Thyroid gland (tissue), 4 donors: ENCODE data around the gene IL25. TPM values are rescaled to one million over a fixed set of nuclear protein-coding genes. Genes with fewer than 3 reads are reported as not detected.
"Not testable (repeated sequence)": the region's sequence is repeated elsewhere in the genome, so short reads cannot be mapped to it uniquely, and the experiment has no call there.

Experiments
- DNase-seq, 2 donors: peaks; one replicate each; pipeline ENCODE4 v3.0.0-alpha.2; 2019
- H3K27ac ChIP-seq, 3 donors: fragments of 200-600 bp; sonication (generic); 1 replicate in 2 of 3; 2 replicates in 1 of 3; pipeline ENCODE4 v1.5.1; 2016 to 2019; ENCODE audit warnings: mild to moderate bottlenecking in 1 of 3, moderate library complexity in 1 of 3
- H3K27me3 ChIP-seq: fragments of 200-600 bp; sonication (generic); one replicate; pipeline ENCODE4 v1.5.1; 2019
- H3K36me3 ChIP-seq, 2 donors: fragments of 200-600 bp; sonication (generic); one replicate each; pipeline ENCODE4 v1.5.1; 2016 to 2019
- H3K4me1 ChIP-seq, 2 donors: fragments of 200-600 bp; sonication (generic); one replicate each; pipeline ENCODE4 v1.5.1; 2017 to 2019
- H3K4me3 ChIP-seq, 3 donors: fragments of 200-600 bp; sonication (generic); replicated peaks in 1 of 3; 1 replicate in 2 of 3; 2 replicates in 1 of 3; pipeline ENCODE4 v1.5.1; 2016; ENCODE audit warnings: mild to moderate bottlenecking in 1 of 3
- H3K9me3 ChIP-seq: fragments of 200-600 bp; sonication (generic); one replicate; pipeline ENCODE4 v1.5.1; 2017
- POLR2A ChIP-seq, 2 donors: fragments of 450-650 bp; IDR thresholded peaks; one replicate each; pipeline ENCODE4 v1.6.1; 2017; ENCODE audit warnings: antibody characterized with exemption in 2 of 2, mild to moderate bottlenecking in 2 of 2, moderate library complexity in 1 of 2
- WGBS, 2 donors: methylation state at CpG; one replicate each; pipeline ENCODE4 v1.1.5; 2017; 5-methylcytosine and 5-hydroxymethylcytosine counted together
- intact Hi-C: fragments of 100-400 bp; cut with DNase I; formaldehyde crosslinking; loops from one replicate; pipeline ENCODE4 v1.15.1; 2023
- total RNA-seq, 4 donors: library from RNA; depleted of rRNA; stranded (reverse); fragments of >200 nt; gene quantifications; one replicate each; pipeline ENCODE4 v1.2.3, GENCODE V29; 2016
- TF ChIP-seq, protein P1 (sequence below), 6 experiments: fragments of 200-600 bp in 3 of 6; fragments of 450-650 bp in 3 of 6; sonication (generic) in 3 of 6; IDR thresholded peaks; one replicate each; pipeline ENCODE4 v1.5.1; 2016 to 2019; ENCODE audit warnings: antibody characterized with exemption in 6 of 6, mild to moderate bottlenecking in 2 of 6, inconsistent platforms in 1 of 6, moderate library complexity in 1 of 6

IL25 gene
- total RNA-seq, 4 donors from 2014 or later = not detected

DNA sequence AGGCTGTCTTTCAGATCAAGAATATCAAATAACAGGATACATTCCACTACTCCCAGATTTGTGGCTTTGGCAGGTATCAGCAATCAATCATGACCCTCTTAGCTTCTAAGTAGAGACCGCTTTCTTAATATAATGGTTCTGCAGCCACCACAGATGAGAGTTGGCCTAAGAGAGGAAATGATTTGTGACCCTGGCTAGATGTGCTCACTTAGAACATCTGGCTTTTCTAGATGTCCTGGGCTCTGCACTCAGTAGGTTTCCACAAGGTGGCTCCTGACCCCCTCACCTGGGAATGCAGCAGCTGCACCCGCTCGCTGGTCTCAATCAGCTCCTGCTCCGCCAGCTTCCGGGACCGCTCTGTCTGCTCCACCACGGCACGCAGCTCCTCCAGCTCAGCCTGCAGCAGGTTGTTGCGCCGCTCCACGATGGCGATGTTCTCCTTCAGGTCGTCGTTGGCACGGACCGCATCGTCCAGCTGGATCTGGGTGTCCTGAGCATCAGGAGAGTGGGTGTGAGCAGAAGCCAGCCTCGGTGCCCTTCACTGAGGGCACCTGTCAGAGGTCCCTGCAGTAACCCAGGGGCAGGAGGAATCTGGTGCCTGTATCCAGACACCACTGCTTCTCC lies 13.1 kb downstream of the IL25 start:
- H3K4me1 ChIP-seq = no peaks in the 10 kb centered on the region
- DNase-seq = no peak
- H3K27ac ChIP-seq = no peak overlapping the region
- H3K4me3 ChIP-seq = no peak overlapping the region
- no peak for TF ChIP-seq POLR2A (IDR thresholded peaks at IDR 0.05)
- TF ChIP-seq, protein P1, sequence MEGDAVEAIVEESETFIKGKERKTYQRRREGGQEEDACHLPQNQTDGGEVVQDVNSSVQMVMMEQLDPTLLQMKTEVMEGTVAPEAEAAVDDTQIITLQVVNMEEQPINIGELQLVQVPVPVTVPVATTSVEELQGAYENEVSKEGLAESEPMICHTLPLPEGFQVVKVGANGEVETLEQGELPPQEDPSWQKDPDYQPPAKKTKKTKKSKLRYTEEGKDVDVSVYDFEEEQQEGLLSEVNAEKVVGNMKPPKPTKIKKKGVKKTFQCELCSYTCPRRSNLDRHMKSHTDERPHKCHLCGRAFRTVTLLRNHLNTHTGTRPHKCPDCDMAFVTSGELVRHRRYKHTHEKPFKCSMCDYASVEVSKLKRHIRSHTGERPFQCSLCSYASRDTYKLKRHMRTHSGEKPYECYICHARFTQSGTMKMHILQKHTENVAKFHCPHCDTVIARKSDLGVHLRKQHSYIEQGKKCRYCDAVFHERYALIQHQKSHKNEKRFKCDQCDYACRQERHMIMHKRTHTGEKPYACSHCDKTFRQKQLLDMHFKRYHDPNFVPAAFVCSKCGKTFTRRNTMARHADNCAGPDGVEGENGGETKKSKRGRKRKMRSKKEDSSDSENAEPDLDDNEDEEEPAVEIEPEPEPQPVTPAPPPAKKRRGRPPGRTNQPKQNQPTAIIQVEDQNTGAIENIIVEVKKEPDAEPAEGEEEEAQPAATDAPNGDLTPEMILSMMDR (IDR thresholded peaks at IDR 0.05) = no peak
- H3K9me3 ChIP-seq = no peaks in the 10 kb centered on the region
- intact Hi-C loops = loop anchor here (10.0 kb wide), 1 partner anchor 271 kb away; the partner anchor contains the start of gene CEBPE
- 80 to 81% methylated on average over 7 to 9 of the region's 18 CpGs for WGBS, 2 donors
- no peaks in the 10 kb centered on the region for H3K36me3 ChIP-seq
- H3K27me3 ChIP-seq = no peaks in the 10 kb centered on the region

DNA sequence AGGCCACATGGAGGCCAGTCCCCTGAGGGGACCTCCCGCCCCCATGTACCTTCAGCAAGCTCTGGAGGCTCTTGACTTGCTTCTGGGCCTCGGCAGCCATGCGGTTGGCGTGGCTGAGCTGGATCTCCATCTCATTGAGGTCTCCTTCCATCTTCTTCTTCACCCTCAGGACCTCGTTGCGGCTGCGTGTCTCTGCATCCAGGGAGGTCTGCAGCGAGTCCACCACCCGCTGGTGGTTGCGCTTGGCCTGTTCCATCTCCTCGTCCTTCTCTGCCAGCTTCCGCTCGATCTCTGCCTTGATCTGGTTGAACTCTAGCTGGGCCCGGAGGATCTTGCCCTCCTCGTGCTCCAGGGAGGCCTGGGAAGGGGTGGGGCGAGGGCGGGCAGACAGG lies 13.7 kb downstream of the IL25 start:
- H3K9me3 ChIP-seq, H3K36me3 ChIP-seq, H3K4me3 ChIP-seq, H3K27me3 ChIP-seq, DNase-seq, H3K27ac ChIP-seq, H3K4me1 ChIP-seq: not testable (repeated sequence)
- intact Hi-C loops = loop anchor here (10.0 kb wide), 1 partner anchor 271 kb away; the partner anchor contains the start of gene CEBPE
- 83 to 91% methylated on average over 17 of the region's 17 CpGs for WGBS, 2 donors

DNA sequence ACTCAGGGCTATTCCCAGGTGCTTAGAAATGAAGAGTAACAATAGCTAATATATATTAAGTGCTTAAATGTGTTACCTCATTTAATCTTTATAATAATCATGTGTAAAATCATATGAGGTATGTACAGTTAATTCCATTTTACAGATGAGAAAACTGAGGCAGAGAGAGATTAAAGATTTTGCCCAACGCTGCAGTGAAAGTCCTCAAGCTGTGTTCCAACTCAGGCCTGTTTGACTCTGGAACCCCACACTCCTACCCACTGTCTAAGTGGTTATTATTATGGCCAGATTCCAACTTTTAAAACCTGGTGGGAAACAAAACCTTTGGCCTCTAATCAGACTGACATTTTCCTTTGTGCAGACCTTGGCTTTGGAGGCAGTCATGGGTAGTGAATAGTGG lies 14.4 kb downstream of the IL25 start:
- intact Hi-C loops = loop anchor here (10.0 kb wide), 1 partner anchor 272 kb away; the partner anchor contains the start of gene CEBPE
- H3K4me1 ChIP-seq = no peaks in the 10 kb centered on the region
- H3K36me3 ChIP-seq = no peaks in the 10 kb centered on the region
- no peaks in the 10 kb centered on the region for H3K27me3 ChIP-seq
- no peak for TF ChIP-seq POLR2A (IDR thresholded peaks at IDR 0.05)
- no peak overlapping the region for H3K4me3 ChIP-seq
- DNase-seq = no peak
- 83 to 84% methylated on average over 1 of the region's 1 CpG for WGBS, 2 donors
- no peak overlapping the region for H3K27ac ChIP-seq
- no peaks in the 10 kb centered on the region for H3K9me3 ChIP-seq

DNA sequence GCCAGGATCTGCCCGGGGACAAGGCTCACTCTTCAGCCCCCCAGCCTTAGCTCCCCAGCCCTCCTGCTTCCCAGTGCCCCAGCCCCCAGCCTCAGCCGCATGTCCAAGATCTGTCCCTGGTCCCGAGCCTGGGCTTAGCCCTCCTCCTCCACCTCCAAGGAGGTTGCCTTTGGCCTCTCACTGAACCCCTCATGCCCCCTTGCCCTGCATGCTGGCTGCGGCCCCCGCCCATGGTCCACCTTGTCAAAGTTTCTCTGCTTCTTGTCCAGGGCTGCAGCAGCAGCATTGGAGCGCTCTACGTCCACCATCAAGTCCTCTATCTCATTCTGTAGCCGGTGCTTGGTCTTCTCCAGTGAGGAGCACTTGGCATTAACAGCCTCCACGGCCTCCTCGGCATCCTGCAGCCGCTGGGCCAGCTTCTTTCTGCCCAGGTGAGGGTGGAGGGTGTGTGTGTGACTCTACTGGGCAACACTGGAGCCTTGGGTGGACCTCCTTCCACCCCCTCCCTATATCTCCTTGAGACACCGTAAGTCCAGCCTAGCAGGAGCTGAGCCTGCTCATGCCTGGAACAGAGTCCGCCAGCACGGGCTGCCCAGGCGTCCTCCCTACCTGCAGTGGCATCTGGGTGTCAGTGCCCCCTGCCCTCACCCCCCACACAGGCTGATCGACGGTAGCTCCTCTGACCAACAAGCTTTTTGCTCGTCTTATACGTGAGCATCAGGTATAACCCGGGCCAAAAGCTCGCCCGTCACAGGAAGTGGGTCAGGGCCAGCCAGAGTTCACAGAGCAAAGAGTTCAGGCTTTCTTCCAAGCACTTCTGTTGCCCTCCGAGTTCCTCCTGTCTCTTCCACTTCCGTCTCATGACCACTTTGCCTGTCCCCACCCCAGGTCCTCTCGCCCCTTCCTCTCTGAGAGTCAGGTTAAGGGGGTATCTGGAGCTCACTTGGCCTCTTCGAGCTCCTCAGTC lies 15.6 kb downstream of the IL25 start:
- Histone ChIP-seq H3K4me1 (no peaks in the 10 kb centered on the region), H3K36me3 (no peaks in the 10 kb centered on the region), H3K27ac (no peak overlapping the region), H3K9me3 (no peaks in the 10 kb centered on the region), H3K4me3 (no peak overlapping the region), H3K27me3 (no peaks in the 10 kb centered on the region)
- DNase-seq = no peak
- intact Hi-C loops = loop anchor here (10.0 kb wide), 1 partner anchor 273 kb away; the partner anchor contains the start of gene CEBPE
- 70 to 77% methylated on average over 23 to 26 of the region's 26 CpGs for whole genome bisulfite sequencing, 2 donors
- TF ChIP-seq, protein P1 (IDR thresholded peaks at IDR 0.05) = no peak
- TF ChIP-seq POLR2A (IDR thresholded peaks at IDR 0.05) = no peak

DNA sequence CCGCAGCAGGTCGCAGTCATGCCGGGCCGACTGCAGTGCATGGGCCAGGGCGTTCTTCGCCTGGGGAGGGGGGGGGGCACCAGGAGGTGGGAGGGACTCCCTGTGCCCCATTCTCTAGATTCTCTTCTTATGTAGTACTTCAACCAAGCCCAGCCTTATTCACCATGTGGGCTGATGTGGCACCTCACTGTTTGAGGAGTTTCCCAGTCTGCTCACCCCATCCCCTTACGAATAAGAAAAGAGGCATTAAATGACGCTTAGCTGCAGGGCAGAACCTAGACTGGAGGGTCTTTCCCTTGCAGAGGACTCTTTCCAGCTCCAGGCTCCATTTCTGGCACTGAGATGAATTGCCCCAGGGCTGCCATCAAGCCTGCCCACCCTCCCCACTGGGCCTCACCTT lies 16.4 kb downstream of the IL25 start:
- H3K27ac ChIP-seq = no peak overlapping the region
- intact Hi-C loops = loop anchor here (10.0 kb wide), 1 partner anchor 274 kb away; the partner anchor contains the start of gene CEBPE
- no peak for DNase-seq
- no peaks in the 10 kb centered on the region for H3K9me3 ChIP-seq
- H3K27me3 ChIP-seq = no peaks in the 10 kb centered on the region
- no peaks in the 10 kb centered on the region for H3K36me3 ChIP-seq
- WGBS, 2 donors = 87 to 88% methylated on average over 8 of the region's 8 CpGs
- H3K4me1 ChIP-seq = no peaks in the 10 kb centered on the region
- no peak overlapping the region for H3K4me3 ChIP-seq
- TF ChIP-seq POLR2A (IDR thresholded peaks at IDR 0.05) = no peak
- TF ChIP-seq, protein P1 (IDR thresholded peaks at IDR 0.05) = no peak
